22Rv1 (cell line): ENCODE results near the gene GREB1L.

Experiments used
- H3K27ac ChIP-seq: fragments of 450-650 bp; 2 replicates; pipeline ENCODE4 v1.5.1; 2017
- CTCF ChIP-seq: fragments of 450-650 bp; IDR thresholded peaks from 2 replicates; pipeline ENCODE4 v1.5.1; 2017; ENCODE audit warnings: mild to moderate bottlenecking
- ZFX ChIP-seq: fragments of 450-650 bp; IDR thresholded peaks from 2 replicates; pipeline ENCODE4 v1.6.1; 2017; ENCODE audit warnings: antibody characterized with exemption, borderline replicate concordance

The GREB1L gene

GRCh38 chr18:21459706-21460286, 217.8 kb downstream of the GREB1L start:
- TF ChIP-seq CTCF (no peak), ZFX (no peak)
- no peak overlapping the region for H3K27ac ChIP-seq

GRCh38 chr18:21461460-21461859, 219.4 kb downstream of the GREB1L start:
- no peak overlapping the region for H3K27ac ChIP-seq
- no peak for TF ChIP-seq ZFX
- TF ChIP-seq CTCF: no peak

GRCh38 chr18:21463718-21464117, 221.7 kb downstream of the GREB1L start:
- no peak overlapping the region for H3K27ac ChIP-seq
- TF ChIP-seq CTCF: no peak
- TF ChIP-seq ZFX: no peak

GRCh38 chr18:21468514-21469164, 226.6 kb downstream of the GREB1L start:
- H3K27ac ChIP-seq: no peak overlapping the region
- TF ChIP-seq CTCF (no peak), ZFX (no peak)

GRCh38 chr18:21472741-21473140, 230.7 kb downstream of the GREB1L start:
- no peak overlapping the region for H3K27ac ChIP-seq
- no peak for TF ChIP-seq ZFX
- TF ChIP-seq CTCF: no peak

- TF ChIP-seq CTCF (no peak), ZFX (no peak)
- no peak overlapping the region for H3K27ac ChIP-seq
Observed at GRCh38 chr18:21474621-21475020, 232.6 kb downstream of the GREB1L start.

GRCh38 chr18:21479721-21480120, 237.7 kb downstream of the GREB1L start:
- no peak for TF ChIP-seq ZFX
- TF ChIP-seq CTCF: no peak
- no peak overlapping the region for H3K27ac ChIP-seq
